RWPE2 (cell line): ENCODE data around the gene TRMT2A.

Experiments used
- ATAC-seq: fragments of 200-7000 bp; cut with Tn5 transposase; 3 replicates; pipeline ENCODE4 v1.9.1; 2021; ENCODE audit warnings: low read depth
- DNase-seq: peaks from one replicate; pipeline ENCODE4 v3.0.0-alpha.2; 2020; ENCODE audit warnings: low spot score
- H3K27ac ChIP-seq: fragments of 450-650 bp; 2 replicates; pipeline ENCODE4 v1.5.1; 2017; ENCODE audit warnings: mild to moderate bottlenecking; ENCODE audit not compliant: poor library complexity, severe bottlenecking
- H3K27me3 ChIP-seq: fragments of 250-450 bp; sonication (Bioruptor Pico); 2 replicates; pipeline ENCODE4 v1.5.1; 2021; ENCODE audit warnings: mild to moderate bottlenecking, moderate library complexity; ENCODE audit not compliant: insufficient read depth, poor library complexity, severe bottlenecking
- H3K36me3 ChIP-seq: fragments of 250-450 bp; sonication (Bioruptor Pico); 2 replicates; pipeline ENCODE4 v1.5.1; 2020; ENCODE audit warnings: low read depth, mild to moderate bottlenecking, moderate library complexity
- H3K4me1 ChIP-seq: fragments of 250-450 bp; sonication (Bioruptor Pico); 2 replicates; pipeline ENCODE4 v1.5.1; 2021; ENCODE audit warnings: mild to moderate bottlenecking, moderate library complexity; ENCODE audit not compliant: insufficient read depth, poor library complexity, severe bottlenecking
- H3K4me3 ChIP-seq: fragments of 250-450 bp; sonication (Bioruptor Pico); 2 replicates; pipeline ENCODE4 v1.5.1; 2021; ENCODE audit warnings: mild to moderate bottlenecking, moderate library complexity; ENCODE audit not compliant: severe bottlenecking
- H3K9me3 ChIP-seq: fragments of 250-450 bp; sonication (Bioruptor Pico); 2 replicates; pipeline ENCODE4 v1.5.1; 2021; ENCODE audit warnings: mild to moderate bottlenecking, moderate library complexity; ENCODE audit not compliant: severe bottlenecking
- TF ChIP-seq, protein P1 (sequence below): fragments of 450-650 bp; IDR thresholded peaks from one replicate; pipeline ENCODE4 v1.5.1; 2017; ENCODE audit warnings: mild to moderate bottlenecking, moderate library complexity; ENCODE audit not compliant: poor library complexity, severe bottlenecking

Gene TRMT2A

DNA sequence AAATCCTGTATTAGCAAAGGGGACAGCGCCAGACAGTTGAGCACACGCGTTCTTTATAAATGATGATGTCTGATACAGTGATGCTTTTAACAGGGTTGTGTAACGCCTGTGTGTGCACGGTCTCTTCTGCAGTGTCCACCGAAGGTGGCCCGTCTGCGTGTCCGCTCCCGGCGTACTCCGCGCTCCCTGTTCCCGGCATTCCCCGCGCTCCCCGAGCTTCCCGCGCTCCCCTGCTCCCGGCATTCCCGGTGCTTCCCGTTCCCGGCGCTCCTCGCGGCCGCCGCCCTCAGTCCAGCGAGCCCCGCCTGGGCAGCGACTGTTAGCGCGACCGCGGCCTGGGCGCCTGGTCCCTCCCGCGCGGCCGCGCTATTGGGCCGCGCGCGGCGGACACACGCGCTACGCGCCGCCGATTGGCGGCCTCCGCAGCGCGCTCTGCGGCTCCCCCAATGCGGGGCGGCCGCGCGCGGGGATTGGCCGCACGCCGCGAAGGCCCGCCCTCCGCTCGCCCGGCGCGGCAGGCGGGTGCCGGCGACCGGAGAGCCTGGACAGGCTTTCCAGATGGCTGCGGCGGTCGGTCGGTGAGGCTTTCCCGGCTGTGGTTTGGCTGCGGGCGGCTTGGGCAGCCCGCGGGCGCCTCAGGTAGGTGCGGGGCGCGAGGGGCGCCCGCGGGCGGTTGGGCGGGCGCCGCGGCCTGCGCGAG lies 37.1 kb downstream of the TRMT2A start, which contains the start of gene DGCR8:
TSS of gene DGCR8 (plus strand) at position 497 of the 700 bp plus-strand sequence. CDS start 5,723 bp downstream, outside the sequence.
- Histone ChIP-seq H3K4me3 (peak within 1 kb of the TSS; percentile 100), H3K9me3 (no peaks in the 10 kb centered on the region), H3K4me1 (peaks cover 3% of the 10 kb centered on the region), H3K36me3 (peaks cover 34% of the 10 kb centered on the region), H3K27me3 (no peaks in the 10 kb centered on the region), H3K27ac (peak within 1 kb of the TSS; percentile 88)
- TF ChIP-seq, protein P1, sequence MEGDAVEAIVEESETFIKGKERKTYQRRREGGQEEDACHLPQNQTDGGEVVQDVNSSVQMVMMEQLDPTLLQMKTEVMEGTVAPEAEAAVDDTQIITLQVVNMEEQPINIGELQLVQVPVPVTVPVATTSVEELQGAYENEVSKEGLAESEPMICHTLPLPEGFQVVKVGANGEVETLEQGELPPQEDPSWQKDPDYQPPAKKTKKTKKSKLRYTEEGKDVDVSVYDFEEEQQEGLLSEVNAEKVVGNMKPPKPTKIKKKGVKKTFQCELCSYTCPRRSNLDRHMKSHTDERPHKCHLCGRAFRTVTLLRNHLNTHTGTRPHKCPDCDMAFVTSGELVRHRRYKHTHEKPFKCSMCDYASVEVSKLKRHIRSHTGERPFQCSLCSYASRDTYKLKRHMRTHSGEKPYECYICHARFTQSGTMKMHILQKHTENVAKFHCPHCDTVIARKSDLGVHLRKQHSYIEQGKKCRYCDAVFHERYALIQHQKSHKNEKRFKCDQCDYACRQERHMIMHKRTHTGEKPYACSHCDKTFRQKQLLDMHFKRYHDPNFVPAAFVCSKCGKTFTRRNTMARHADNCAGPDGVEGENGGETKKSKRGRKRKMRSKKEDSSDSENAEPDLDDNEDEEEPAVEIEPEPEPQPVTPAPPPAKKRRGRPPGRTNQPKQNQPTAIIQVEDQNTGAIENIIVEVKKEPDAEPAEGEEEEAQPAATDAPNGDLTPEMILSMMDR = no peak
- peak; percentile 94 for DNase-seq
- ATAC-seq = peak; percentile 91

DNA sequence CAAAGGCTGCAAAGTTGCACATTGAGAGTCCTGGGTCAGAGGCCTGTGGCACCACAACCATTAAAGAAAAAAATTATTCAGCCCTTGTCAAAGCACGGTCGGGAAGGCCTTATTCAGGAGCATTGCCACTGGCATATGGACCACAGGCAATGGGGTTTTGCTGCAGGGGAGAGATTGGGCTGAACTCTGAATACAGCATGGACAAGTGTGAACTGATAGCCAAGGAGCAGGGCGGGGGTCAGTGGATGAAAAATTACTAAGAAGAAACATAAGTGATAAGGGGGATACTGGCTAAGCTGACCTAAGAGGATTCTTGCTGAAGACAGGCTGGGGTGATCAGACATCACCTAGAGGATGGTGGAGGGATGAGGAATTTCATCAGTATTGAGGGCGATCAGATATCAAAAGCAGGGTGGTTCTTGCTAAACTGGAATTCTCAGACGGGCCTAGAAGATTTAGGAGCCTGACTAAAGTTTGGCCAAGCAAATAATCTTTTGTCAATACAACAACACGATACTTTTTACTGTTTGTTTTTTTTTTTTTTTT lies 40.3 kb downstream of the TRMT2A start:
- TF ChIP-seq, protein P1 = no peak
- no peak for ATAC-seq
- peak; percentile 9 for DNase-seq
- no peaks in the 10 kb centered on the region for H3K27me3 ChIP-seq
- H3K4me1 ChIP-seq = peaks cover 2% of the 10 kb centered on the region
- peaks cover 5% of the 10 kb centered on the region; the same call in 1 of the 2 replicates for H3K36me3 ChIP-seq
- H3K27ac ChIP-seq = no peak overlapping the region
- no peak overlapping the region for H3K4me3 ChIP-seq
- peaks cover 2% of the 10 kb centered on the region for H3K9me3 ChIP-seq

DNA sequence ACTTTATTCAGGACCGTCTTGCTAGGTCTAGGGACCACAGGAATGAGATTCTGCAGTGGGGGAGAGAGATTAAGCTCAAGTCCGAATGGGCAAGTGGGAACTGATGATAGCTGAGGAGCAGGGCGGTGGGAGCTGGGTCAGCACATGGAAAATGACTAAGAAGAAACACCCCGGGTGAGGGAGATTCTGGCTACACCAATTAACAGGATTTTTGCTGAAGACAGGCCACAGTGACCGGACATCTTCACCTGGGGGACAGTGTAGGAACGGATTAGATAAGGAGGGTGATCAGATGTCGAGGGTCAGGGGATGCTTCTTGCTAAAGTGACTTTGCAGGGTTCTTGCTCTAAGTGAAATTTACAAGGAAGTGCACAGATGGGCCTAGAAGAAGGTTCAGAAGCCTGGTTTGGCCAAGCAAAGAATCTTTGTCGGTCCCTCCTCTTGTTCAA lies 45.5 kb downstream of the TRMT2A start:
- Histone ChIP-seq H3K4me1 (no peaks in the 10 kb centered on the region), H3K27ac (no peak overlapping the region), H3K27me3 (no peaks in the 10 kb centered on the region), H3K36me3 (no peaks in the 10 kb centered on the region), H3K9me3 (peaks cover 2% of the 10 kb centered on the region), H3K4me3 (no peak overlapping the region)
- no peak for DNase-seq
- ATAC-seq = no peak
- TF ChIP-seq, protein P1 = no peak

DNA sequence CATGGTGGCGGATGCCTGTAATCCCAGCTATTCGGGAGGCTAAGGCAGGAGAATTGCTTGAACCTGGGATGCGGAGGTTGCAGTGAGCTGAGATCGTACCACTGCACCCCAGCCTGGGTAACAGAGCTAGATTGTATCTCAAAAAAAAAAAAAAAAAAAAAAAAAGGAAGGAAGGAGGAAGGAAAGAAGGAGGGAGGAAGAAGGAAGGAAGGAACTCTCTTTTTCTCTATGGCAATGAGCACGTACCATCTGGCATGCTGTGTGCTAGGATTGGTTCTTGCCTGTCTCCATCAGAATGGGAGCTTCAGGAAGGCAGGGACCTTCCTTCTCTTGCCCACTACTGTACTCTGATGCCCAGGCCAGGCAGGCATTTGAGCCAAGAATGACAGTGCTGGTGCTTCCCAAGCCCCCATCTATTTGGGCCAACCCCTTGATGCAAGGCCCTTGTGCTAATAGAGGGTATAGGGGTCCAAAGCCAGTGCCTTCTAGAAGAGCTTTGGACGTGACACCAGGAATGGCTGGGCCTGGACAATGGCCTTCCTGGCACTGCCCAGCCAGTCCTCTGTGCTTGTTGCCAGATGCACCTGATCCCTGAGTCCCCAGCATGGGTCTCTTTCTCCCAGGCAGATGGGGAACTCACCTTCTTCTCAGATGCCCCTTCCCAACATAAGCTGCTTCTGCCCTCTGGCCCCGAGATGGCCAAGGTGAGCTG lies 47.5 kb downstream of the TRMT2A start:
- Histone ChIP-seq H3K4me1 (no peaks in the 10 kb centered on the region), H3K27ac (no peak overlapping the region), H3K27me3 (no peaks in the 10 kb centered on the region), H3K36me3 (no peaks in the 10 kb centered on the region), H3K9me3 (peaks cover 2% of the 10 kb centered on the region), H3K4me3 (no peak overlapping the region)
- DNase-seq = no peak
- TF ChIP-seq, protein P1 = no peak
- ATAC-seq = no peak
